Tibial nerve (tissue), 3 donors: ENCODE measurements around the gene CLDN16.

Source experiments
- EP300 ChIP-seq, 2 donors: sonication (generic); formaldehyde crosslinking; IDR thresholded peaks; one replicate each; pipeline ENCODE4 v1.6.1; 2017; ENCODE audit warnings: antibody characterized with exemption in 2 of 2, mild to moderate bottlenecking in 1 of 2
- POLR2A ChIP-seq, 2 donors: fragments of 450-650 bp; IDR thresholded peaks; one replicate each; pipeline ENCODE4 v1.6.1; 2017; ENCODE audit warnings: antibody characterized with exemption in 2 of 2, mild to moderate bottlenecking in 2 of 2, moderate library complexity in 2 of 2

DNA sequence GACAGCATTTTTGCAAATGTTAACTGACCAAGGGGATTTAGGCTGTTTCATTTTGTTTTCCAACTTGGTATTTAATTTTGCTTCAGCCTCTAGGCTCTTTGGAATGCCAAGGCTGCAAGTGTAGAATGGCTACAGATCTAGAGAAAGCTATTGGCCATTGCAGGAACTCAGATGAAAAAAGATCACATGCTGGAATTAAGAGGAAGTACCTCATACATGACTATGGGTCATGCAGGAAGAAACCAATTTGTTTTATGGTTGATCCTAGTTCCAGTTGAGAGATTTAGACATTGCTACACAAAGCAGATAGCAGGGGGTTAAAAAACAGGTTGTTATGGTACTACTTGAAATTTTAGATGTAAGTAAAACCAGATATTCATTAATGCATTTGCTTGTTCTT, 12.7 kb upstream of the CLDN16 start:
- TF ChIP-seq POLR2A (IDR thresholded peaks at IDR 0.05) (no peak), EP300 (IDR thresholded peaks at IDR 0.05) (no peak)
